Activated CD4-positive, alpha-beta memory T cell treated with anti-CD3 and anti-CD28 coated beads, Interleukin-2, amount 10 ng/mL, durations not matched to agents 7 days and 5 days (primary cell): ENCODE results near the gene PLEKHO1. TPM values are rescaled to one million over a fixed set of nuclear protein-coding genes. Genes with fewer than 3 reads are reported as not detected.
"Not testable (repeated sequence)": the region's sequence is repeated elsewhere in the genome, so short reads cannot be mapped to it uniquely, and the experiment has no call there.

Source experiments
- CTCF ChIA-PET: fragments of 350-600 bp; sonication (Branson Sonifier 250); formaldehyde crosslinking; loops from one replicate; lab custom pipeline; 2021; ENCODE audit warnings: antibody characterized with exemption, inconsistent platforms; lab: Charles Lee
- POLR2A ChIA-PET: fragments of 350-600 bp; sonication (Branson Sonifier 250); formaldehyde crosslinking; loops from one replicate; lab custom pipeline; 2021; ENCODE audit warnings: antibody characterized with exemption; lab: Charles Lee
- DNase-seq: peaks from one replicate; pipeline ENCODE4 v3.0.0-alpha.2; 2020
- H3K27ac Mint-ChIP-seq: one replicate; pipeline ENCODE4 v1.8.0; 2021; ENCODE audit warnings: mild to moderate bottlenecking, mixed read lengths
- H3K27me3 Mint-ChIP-seq: one replicate; pipeline ENCODE4 v1.8.0; 2021; ENCODE audit warnings: mixed read lengths
- H3K36me3 Mint-ChIP-seq: one replicate; pipeline ENCODE4 v1.8.0; 2021; ENCODE audit warnings: low read depth, mixed read lengths
- H3K4me1 Mint-ChIP-seq: one replicate; pipeline ENCODE4 v1.8.0; 2021; ENCODE audit warnings: mixed read lengths
- H3K4me3 Mint-ChIP-seq: one replicate; pipeline ENCODE4 v1.8.0; 2021; ENCODE audit warnings: mild to moderate bottlenecking, mixed read lengths
- H3K9me3 Mint-ChIP-seq: one replicate; pipeline ENCODE4 v1.8.0; 2021; ENCODE audit warnings: mixed read lengths
- total RNA-seq, 2 experiments: library from RNA; stranded (reverse); gene quantifications; one replicate each; pipeline ENCODE4 v1.2.3, GENCODE V29; 2021

The PLEKHO1 gene
- total RNA-seq, 2 experiments from 2014 or later, result 89.8 to 92.9 TPM

- ChIA-PET POLR2A (no interaction called here), CTCF (interaction anchor here (0.6 to 1.3 kb wide), 4 partner anchors 13 to 178 kb away, joined by 3 to 4 read pairs (median 4); no protein-coding TSS in a partner anchor)
- Mint-ChIP-seq H3K27me3 (no peaks in the 10 kb centered on the region), H3K36me3 (no peaks in the 10 kb centered on the region), H3K27ac (no peak overlapping the region), H3K9me3 (no peaks in the 10 kb centered on the region), H3K4me3 (no peak overlapping the region), H3K4me1 (peaks cover 16% of the 10 kb centered on the region)
- no peak for DNase-seq
Measured at GRCh38 chr1:150182247-150182646, 32.5 kb downstream of the PLEKHO1 start.

- no peak overlapping the region for H3K27ac Mint-ChIP-seq
- DNase-seq, result no peak
- POLR2A ChIA-PET, result interaction anchor here (1.4 kb wide), 1 partner anchor 295 kb away, joined by 4 read pairs; a partner anchor contains a TSS
- H3K4me3 Mint-ChIP-seq, result no peak overlapping the region
- H3K9me3 Mint-ChIP-seq, result no peaks in the 10 kb centered on the region
- no peaks in the 10 kb centered on the region for H3K36me3 Mint-ChIP-seq
- CTCF ChIA-PET, result no interaction called here
- H3K4me1 Mint-ChIP-seq, result peaks cover 23% of the 10 kb centered on the region
- no peaks in the 10 kb centered on the region for H3K27me3 Mint-ChIP-seq
Measured at GRCh38 chr1:150183061-150183460, 33.3 kb downstream of the PLEKHO1 start.

GRCh38 chr1:150185481-150185880 is 35.8 kb downstream of the PLEKHO1 start:
- Mint-ChIP-seq H3K4me3 (no peak overlapping the region), H3K27me3 (no peaks in the 10 kb centered on the region), H3K4me1 (peaks cover 23% of the 10 kb centered on the region), H3K27ac (no peak overlapping the region), H3K9me3 (no peaks in the 10 kb centered on the region), H3K36me3 (no peaks in the 10 kb centered on the region)
- POLR2A ChIA-PET, result interaction anchor here (2.9 kb wide), 1 partner anchor 299 kb away, joined by 52 read pairs; a partner anchor contains a TSS
- CTCF ChIA-PET, result interaction anchor here (1.9 to 4.0 kb wide), 7 partner anchors 22 to 298 kb away, joined by 5 to 120 read pairs (median 38); a partner anchor contains a TSS
- DNase-seq, result no peak

- H3K9me3 Mint-ChIP-seq, DNase-seq, H3K4me3 Mint-ChIP-seq, H3K27me3 Mint-ChIP-seq, H3K27ac Mint-ChIP-seq, H3K36me3 Mint-ChIP-seq: not testable (repeated sequence)
- peaks cover 23% of the 10 kb centered on the region for H3K4me1 Mint-ChIP-seq
- ChIA-PET CTCF (interaction anchor here (0.7 to 4.0 kb wide), 49 partner anchors 9 to 343 kb away, joined by 3 to 120 read pairs (median 6); partner anchors contain the start of genes OTUD7B and VPS45), POLR2A (interaction anchor here (0.8 to 2.9 kb wide), 8 partner anchors 34 to 343 kb away, joined by 3 to 52 read pairs (median 12); partner anchors contain the start of genes ANP32E, APH1A and OTUD7B)
Measured at GRCh38 chr1:150186438-150186788, 36.7 kb downstream of the PLEKHO1 start.

- H3K27ac Mint-ChIP-seq, result peak overlapping the region; percentile 41
- H3K4me1 Mint-ChIP-seq, result peaks cover 19% of the 10 kb centered on the region
- no peaks in the 10 kb centered on the region for H3K27me3 Mint-ChIP-seq
- POLR2A ChIA-PET, result interaction anchor here (0.7 to 2.9 kb wide), 18 partner anchors 22 to 343 kb away, joined by 3 to 52 read pairs (median 4); partner anchors contain the start of genes ANP32E, APH1A, OTUD7B and VPS45
- H3K9me3 Mint-ChIP-seq, result no peaks in the 10 kb centered on the region
- H3K4me3 Mint-ChIP-seq, result peak overlapping the region; percentile 16
- CTCF ChIA-PET, result interaction anchor here (0.6 to 4.0 kb wide), 66 partner anchors 9 to 343 kb away, joined by 3 to 120 read pairs (median 5); partner anchors contain the start of genes BOLA1, OTUD7B, PLEKHO1 and VPS45
- peak; percentile 32 for DNase-seq
- H3K36me3 Mint-ChIP-seq, result no peaks in the 10 kb centered on the region
Measured at GRCh38 chr1:150186789-150187559, 37.3 kb downstream of the PLEKHO1 start.

DNA sequence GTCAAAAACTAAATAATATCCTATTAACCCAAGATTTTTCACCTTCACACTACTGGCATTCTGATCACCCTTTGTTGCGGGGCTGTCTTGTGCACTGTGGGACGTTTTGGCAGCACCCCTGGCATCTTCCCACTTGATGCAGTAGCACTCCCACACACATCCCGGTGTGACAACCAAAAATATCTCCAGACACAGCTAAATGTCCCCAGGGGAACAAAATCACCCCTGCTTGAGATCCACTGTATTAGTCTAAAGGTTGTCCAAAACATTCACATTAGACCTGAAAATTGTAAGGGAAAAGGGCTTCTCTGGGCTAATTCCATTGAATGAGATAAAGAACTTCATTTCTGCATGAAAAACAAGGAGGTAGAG is 37.8 kb downstream of the PLEKHO1 start:
- Mint-ChIP-seq H3K4me1 (peaks cover 18% of the 10 kb centered on the region), H3K36me3 (no peaks in the 10 kb centered on the region), H3K4me3 (no peak overlapping the region), H3K27ac (peak overlapping the region; percentile 41), H3K27me3 (no peaks in the 10 kb centered on the region), H3K9me3 (no peaks in the 10 kb centered on the region)
- ChIA-PET POLR2A (interaction anchor here (0.7 to 2.9 kb wide), 17 partner anchors 22 to 344 kb away, joined by 3 to 52 read pairs (median 5); partner anchors contain the start of genes ANP32E, OTUD7B and VPS45), CTCF (interaction anchor here (0.6 to 4.0 kb wide), 51 partner anchors 11 to 344 kb away, joined by 3 to 120 read pairs (median 6); partner anchors contain the start of genes BOLA1, OTUD7B, PLEKHO1 and VPS45)
- no peak for DNase-seq

GRCh38 chr1:150192012-150192411 is 42.3 kb downstream of the PLEKHO1 start:
- ChIA-PET POLR2A (interaction anchor here (1.0 kb wide), 1 partner anchor 305 kb away, joined by 4 read pairs; a partner anchor contains a TSS), CTCF (no interaction called here)
- Mint-ChIP-seq H3K4me1 (peaks cover 9% of the 10 kb centered on the region), H3K27me3 (no peaks in the 10 kb centered on the region), H3K36me3 (no peaks in the 10 kb centered on the region), H3K4me3 (no peak overlapping the region), H3K27ac (no peak overlapping the region), H3K9me3 (no peaks in the 10 kb centered on the region)
- no peak for DNase-seq

- DNase-seq, result no peak
- Mint-ChIP-seq H3K36me3 (no peaks in the 10 kb centered on the region), H3K4me1 (no peaks in the 10 kb centered on the region), H3K27me3 (peaks cover 8% of the 10 kb centered on the region), H3K9me3 (no peaks in the 10 kb centered on the region), H3K4me3 (no peak overlapping the region), H3K27ac (no peak overlapping the region)
- ChIA-PET POLR2A (no interaction called here), CTCF (interaction anchor here (0.8 to 2.3 kb wide), 2 partner anchors 8 to 52 kb away, joined by 3 to 7 read pairs; no protein-coding TSS in a partner anchor)
Measured at GRCh38 chr1:150194381-150195031, 44.8 kb downstream of the PLEKHO1 start.

DNA sequence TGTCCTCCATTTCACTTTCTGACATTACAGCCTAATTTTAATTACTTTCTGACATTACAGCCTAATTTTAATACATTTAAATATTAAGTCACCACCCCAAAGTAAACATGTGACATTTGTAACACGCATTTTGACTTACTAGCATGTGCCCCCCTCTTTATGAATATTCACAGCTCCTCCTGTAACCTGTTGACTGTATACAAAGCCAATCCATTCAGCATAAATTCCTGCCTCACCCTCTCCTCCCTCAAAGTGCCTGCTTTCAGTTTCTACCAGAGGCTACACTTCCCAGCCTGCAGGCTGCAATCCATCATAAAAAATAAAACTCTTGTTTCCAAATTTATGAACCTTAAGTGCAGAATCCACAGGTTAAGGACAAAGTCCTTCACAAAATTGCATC is 46.7 kb downstream of the PLEKHO1 start:
- Mint-ChIP-seq H3K36me3 (no peaks in the 10 kb centered on the region), H3K4me3 (no peak overlapping the region), H3K27me3 (peaks cover 12% of the 10 kb centered on the region), H3K9me3 (no peaks in the 10 kb centered on the region), H3K4me1 (no peaks in the 10 kb centered on the region), H3K27ac (no peak overlapping the region)
- CTCF ChIA-PET, result interaction anchor here (2.3 kb wide), 1 partner anchor 10 kb away, joined by 7 read pairs; no protein-coding TSS in a partner anchor
- POLR2A ChIA-PET, result no interaction called here
- no peak for DNase-seq

GRCh38 chr1:150207281-150207971 is 57.7 kb downstream of the PLEKHO1 start:
- CTCF ChIA-PET, result interaction anchor here (2.5 kb wide), 1 partner anchor 20 kb away, joined by 8 read pairs; no protein-coding TSS in a partner anchor
- Mint-ChIP-seq H3K4me3 (no peak overlapping the region), H3K27ac (no peak overlapping the region), H3K27me3 (peaks cover 8% of the 10 kb centered on the region), H3K36me3 (no peaks in the 10 kb centered on the region), H3K9me3 (no peaks in the 10 kb centered on the region), H3K4me1 (no peaks in the 10 kb centered on the region)
- POLR2A ChIA-PET, result no interaction called here
- DNase-seq, result no peak

DNA sequence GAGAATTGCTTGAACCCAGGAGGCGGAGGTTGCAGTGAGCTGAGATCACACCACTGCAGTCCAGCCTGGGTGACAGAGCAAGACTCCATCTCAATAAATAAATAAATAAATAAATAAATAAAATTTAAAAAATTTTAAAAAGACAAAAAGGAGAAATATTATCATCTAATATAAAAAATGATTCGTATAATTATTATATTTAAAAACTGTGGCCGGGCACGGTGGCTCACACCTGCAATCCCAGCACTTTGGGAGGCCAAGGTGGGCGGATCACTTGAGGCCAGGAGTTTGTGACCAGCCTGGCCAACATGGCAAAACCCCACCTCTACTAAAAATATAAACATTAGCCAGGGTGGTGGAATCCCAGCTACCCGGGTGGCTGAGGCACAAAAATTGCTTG is 58.7 kb downstream of the PLEKHO1 start:
- H3K9me3 Mint-ChIP-seq, H3K4me3 Mint-ChIP-seq, DNase-seq, CTCF ChIA-PET, H3K27ac Mint-ChIP-seq, H3K27me3 Mint-ChIP-seq, H3K4me1 Mint-ChIP-seq, POLR2A ChIA-PET, H3K36me3 Mint-ChIP-seq: not testable (repeated sequence)
